Activated CD4-positive, alpha-beta memory T cell treated with anti-CD3 and anti-CD28 coated beads for 36 hours (primary cell): ENCODE measurements around the gene MARK2. TPM values are rescaled to one million over a fixed set of nuclear protein-coding genes. Genes with fewer than 3 reads are reported as not detected.

ENCODE experiments used
- CTCF ChIA-PET: fragments of 350-600 bp; sonication (Branson Sonifier 250); formaldehyde crosslinking; loops from one replicate; lab custom pipeline; 2021; ENCODE audit warnings: antibody characterized with exemption, inconsistent platforms; lab: Charles Lee
- POLR2A ChIA-PET: fragments of 350-600 bp; sonication (Branson Sonifier 250); formaldehyde crosslinking; loops from one replicate; lab custom pipeline; 2021; ENCODE audit warnings: antibody characterized with exemption; lab: Charles Lee
- DNase-seq: peaks from one replicate; pipeline ENCODE4 v3.0.0-alpha.2; 2020
- H3K27ac Mint-ChIP-seq: one replicate; pipeline ENCODE4 v1.8.0; 2021; ENCODE audit warnings: mixed read lengths
- H3K27me3 Mint-ChIP-seq: one replicate; pipeline ENCODE4 v1.8.0; 2021; ENCODE audit warnings: mixed read lengths
- H3K36me3 Mint-ChIP-seq: one replicate; pipeline ENCODE4 v1.8.0; 2021; ENCODE audit warnings: mixed read lengths
- H3K4me1 Mint-ChIP-seq: one replicate; pipeline ENCODE4 v1.8.0; 2021; ENCODE audit warnings: low read depth, mixed read lengths
- H3K4me3 Mint-ChIP-seq: one replicate; pipeline ENCODE4 v1.8.0; 2021; ENCODE audit warnings: mild to moderate bottlenecking, mixed read lengths
- H3K9me3 Mint-ChIP-seq: one replicate; pipeline ENCODE4 v1.8.0; 2021; ENCODE audit warnings: mixed read lengths
- intact Hi-C: fragments of 100-400 bp; cut with micrococcal nuclease; formaldehyde crosslinking; loops from one replicate; pipeline ENCODE4 v1.15.1; 2023
- total RNA-seq, 2 experiments: library from RNA; stranded (reverse); gene quantifications; one replicate each; pipeline ENCODE4 v1.2.3, GENCODE V29; 2021

MARK2 gene
- total RNA-seq, 2 experiments from 2014 or later: 20.0 to 29.0 TPM

DNA sequence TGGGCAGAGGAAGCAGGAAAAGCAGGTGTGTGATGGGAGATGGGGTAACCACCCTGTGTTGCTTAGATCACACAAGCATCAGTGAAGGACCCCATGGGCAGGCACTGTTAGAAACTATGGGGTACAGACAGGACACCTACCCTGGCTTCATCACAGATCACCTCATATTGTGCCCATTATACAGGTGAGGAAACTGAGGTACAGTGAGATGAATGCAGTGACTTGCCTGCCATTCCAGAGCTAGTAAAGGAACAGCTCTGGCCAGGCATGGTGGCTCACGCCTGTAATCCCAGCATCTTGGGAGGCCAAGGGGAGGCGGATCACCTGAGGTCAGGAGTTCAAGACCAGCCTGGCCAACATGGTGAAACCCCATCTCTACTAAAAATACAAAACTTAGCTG is 5.9 kb upstream of the MARK2 start:
- no peak for DNase-seq

DNA sequence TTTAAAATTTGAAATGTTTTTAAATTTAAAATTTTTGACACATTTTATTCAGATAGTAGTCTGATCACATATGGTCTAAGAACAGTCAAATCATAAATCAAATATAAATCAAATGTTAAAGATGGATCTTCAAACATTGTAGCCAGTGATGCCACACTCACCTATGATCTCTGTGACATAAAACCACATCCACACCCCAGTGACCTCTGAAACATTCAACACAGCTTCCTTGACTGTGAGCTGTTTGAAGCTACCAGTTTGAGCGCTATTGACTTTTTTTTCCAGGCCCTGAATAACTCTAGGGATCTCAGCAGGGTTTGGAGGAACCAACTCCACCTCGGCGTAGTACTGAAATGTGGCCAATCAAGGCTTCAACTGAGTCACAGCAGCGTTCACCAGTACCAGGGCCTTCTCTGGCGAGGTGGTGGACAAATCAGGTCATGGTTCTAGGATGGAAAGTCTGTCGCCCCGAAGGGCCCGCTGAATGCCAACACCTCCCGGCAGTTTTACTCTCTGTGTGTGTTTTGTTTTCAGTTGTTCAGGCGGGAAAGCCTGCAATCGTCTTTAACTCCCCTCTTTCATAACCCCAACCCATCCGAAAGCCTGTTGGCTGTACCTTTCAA is 4.3 kb upstream of the MARK2 start:
- Mint-ChIP-seq H3K9me3 (no peaks in the 10 kb centered on the region), H3K4me3 (no peak overlapping the region), H3K27me3 (no peaks in the 10 kb centered on the region), H3K27ac (no peak overlapping the region), H3K36me3 (no peaks in the 10 kb centered on the region), H3K4me1 (peaks cover 12% of the 10 kb centered on the region)
- intact Hi-C loops: loop anchor here (5.0 kb wide), 1 partner anchor 152 kb away; the partner anchor contains the start of gene RTN3
- ChIA-PET CTCF (interaction anchor here (1.0 to 5.8 kb wide), 7 partner anchors 9 to 140 kb away, joined by 3 to 197 read pairs (median 5); partner anchors contain the start of gene COX8A), POLR2A (no interaction called here)
- no peak for DNase-seq

More for the DNA sequence above, 5.9 kb upstream of the MARK2 start:
- no peak overlapping the region for H3K27ac Mint-ChIP-seq
- no peaks in the 10 kb centered on the region for H3K27me3 Mint-ChIP-seq
- ChIA-PET POLR2A (no interaction called here), CTCF (interaction anchor here (0.7 kb wide), 1 partner anchor 309 kb away, joined by 3 read pairs; no protein-coding TSS in a partner anchor)
- intact Hi-C loops: no loop called here
- peaks cover 9% of the 10 kb centered on the region for H3K4me1 Mint-ChIP-seq
- no peaks in the 10 kb centered on the region for H3K9me3 Mint-ChIP-seq
- H3K36me3 Mint-ChIP-seq: no peaks in the 10 kb centered on the region
- H3K4me3 Mint-ChIP-seq: no peak overlapping the region

DNA sequence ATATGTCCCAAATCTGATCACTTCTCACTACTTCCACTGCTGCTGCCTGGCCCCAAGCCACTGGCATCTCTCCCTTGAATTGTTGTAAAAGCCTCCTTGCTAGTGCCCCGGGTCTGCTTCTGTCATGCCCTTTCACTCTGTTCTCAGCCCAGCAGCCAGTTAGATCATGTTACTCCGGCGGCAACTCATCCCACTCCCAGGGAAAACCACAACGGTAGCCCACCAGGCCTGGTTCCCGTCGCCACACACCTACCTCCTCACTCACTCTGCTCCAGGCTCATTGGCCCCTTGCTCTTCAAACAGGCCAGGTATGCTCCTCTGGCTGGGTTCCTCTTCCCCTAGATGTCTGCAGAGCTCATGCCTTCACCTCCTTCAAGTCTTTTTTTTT is 3.8 kb upstream of the MARK2 start:
- Mint-ChIP-seq H3K36me3 (no peaks in the 10 kb centered on the region), H3K27ac (no peak overlapping the region), H3K9me3 (no peaks in the 10 kb centered on the region), H3K27me3 (no peaks in the 10 kb centered on the region), H3K4me3 (no peak overlapping the region), H3K4me1 (peaks cover 12% of the 10 kb centered on the region)
- intact Hi-C loops: loop anchor here (5.0 kb wide), 1 partner anchor 153 kb away; the partner anchor contains the start of gene RTN3
- ChIA-PET CTCF (interaction anchor here (1.0 to 5.8 kb wide), 8 partner anchors 9 to 317 kb away, joined by 3 to 197 read pairs (median 13); partner anchors contain the start of genes COX8A and RCOR2), POLR2A (no interaction called here)
- no peak for DNase-seq

DNA sequence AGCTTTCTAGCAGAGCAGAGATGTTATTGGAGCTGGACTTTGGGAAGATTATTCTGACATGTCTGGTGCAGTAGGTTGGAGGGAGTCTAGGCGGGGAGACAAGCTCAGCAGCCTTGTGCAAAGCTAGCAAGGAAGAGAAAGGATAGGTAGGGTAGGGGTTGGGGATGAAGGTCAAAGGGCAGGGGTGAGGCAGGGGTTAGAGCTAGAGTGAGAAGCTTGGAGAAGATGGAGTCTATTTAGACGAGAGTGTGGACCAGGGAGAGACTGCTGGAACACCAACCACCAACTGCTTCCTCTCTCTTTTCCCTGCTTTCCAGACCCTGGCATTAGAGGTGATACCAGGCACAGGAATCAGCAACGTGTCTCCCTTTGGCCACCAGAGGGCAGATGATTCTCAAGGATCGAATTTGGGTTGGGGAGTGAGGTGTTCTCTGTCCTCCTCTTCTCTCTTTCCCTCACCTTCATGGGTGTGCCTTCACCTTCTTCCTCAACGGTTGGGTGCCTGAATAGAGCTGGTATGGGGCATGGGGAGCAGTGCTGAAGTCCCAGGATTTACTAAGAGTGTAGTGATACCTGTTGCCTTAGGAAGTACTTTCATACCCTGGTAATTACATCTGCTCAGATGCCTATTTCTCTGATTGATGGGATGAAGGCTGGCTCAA is 1.8 kb upstream of the MARK2 start:
- POLR2A ChIA-PET: interaction anchor here (0.6 to 1.4 kb wide), 3 partner anchors 32 to 69 kb away, joined by 3 to 4 read pairs (median 3); no protein-coding TSS in a partner anchor
- intact Hi-C loops: loop anchor here (1.0 to 5.0 kb wide), 6 partner anchors 69 to 311 kb away; partner anchors contain the start of gene RTN3
- CTCF ChIA-PET: interaction anchor here (0.6 to 5.8 kb wide), 42 partner anchors 11 to 357 kb away, joined by 3 to 197 read pairs (median 6); partner anchors contain the start of genes COX8A, NAA40, RCOR2 and ZFTA
- DNase-seq: peak; percentile 83
- Mint-ChIP-seq H3K4me3 (no peak overlapping the region), H3K27ac (peak overlapping the region; percentile 77), H3K9me3 (no peaks in the 10 kb centered on the region), H3K36me3 (no peaks in the 10 kb centered on the region), H3K4me1 (peaks cover 30% of the 10 kb centered on the region), H3K27me3 (no peaks in the 10 kb centered on the region)

DNA sequence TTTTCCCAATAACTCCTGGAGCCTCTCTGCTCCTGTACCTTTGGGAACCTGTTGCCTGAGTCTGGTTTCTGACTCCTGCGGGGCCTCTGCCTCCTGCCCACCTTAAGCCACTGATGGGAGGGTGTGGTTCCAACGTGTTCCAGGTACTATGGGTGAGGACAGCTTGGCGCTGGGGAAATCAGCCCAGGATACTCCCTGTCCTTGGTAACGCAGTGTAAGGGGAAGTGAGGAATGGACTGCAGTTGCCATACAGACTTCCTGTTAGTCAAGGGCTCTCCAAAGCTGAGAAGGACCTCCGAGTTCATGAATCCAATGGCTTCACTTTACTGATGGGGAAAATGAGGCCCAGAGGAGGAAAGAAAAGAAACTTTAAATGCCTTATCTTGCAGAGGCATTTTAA is 1.2 kb upstream of the MARK2 start:
- ChIA-PET CTCF (interaction anchor here (0.6 to 5.8 kb wide), 39 partner anchors 18 to 358 kb away, joined by 3 to 197 read pairs (median 5); partner anchors contain the start of genes COX8A, NAA40, RCOR2 and ZFTA), POLR2A (interaction anchor here (0.6 to 1.4 kb wide), 4 partner anchors 31 to 137 kb away, joined by 3 to 4 read pairs (median 4); partner anchors contain the start of gene COX8A)
- Mint-ChIP-seq H3K27ac (peak overlapping the region; percentile 77), H3K36me3 (peaks cover 2% of the 10 kb centered on the region), H3K4me1 (peaks cover 35% of the 10 kb centered on the region), H3K9me3 (no peaks in the 10 kb centered on the region), H3K27me3 (no peaks in the 10 kb centered on the region), H3K4me3 (peak overlapping the region; percentile 77)
- intact Hi-C loops: loop anchor here (1.0 to 5.0 kb wide), 9 partner anchors 51 to 311 kb away; partner anchors contain the start of genes COX8A, NAA40 and RTN3
- no peak for DNase-seq

DNA sequence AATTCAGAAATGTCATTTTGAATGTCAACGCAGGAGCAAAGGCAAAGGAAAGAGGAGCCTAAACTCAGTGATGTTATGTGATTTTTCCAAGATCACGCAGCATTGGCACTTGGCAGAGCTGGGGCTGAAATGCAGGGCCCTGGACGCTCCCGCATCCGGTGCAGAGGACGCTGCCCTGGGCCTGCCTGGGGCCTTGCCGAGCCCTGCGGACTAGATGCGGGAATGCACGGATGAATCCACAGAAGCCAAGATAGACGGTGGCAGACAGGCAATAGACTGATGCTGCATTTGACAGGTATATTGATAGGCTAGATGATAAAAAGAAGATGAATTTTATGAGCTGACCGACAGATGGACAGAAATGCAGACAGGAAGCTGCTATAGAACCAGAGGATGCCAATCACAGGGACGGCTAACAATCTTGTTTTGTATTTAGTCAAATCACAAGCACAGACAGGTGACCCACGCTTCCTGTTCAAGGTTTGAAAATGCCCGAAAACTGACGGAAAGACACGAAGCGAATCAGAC is 696 bp upstream of the MARK2 start:
- Mint-ChIP-seq H3K36me3 (peaks cover 6% of the 10 kb centered on the region), H3K27me3 (no peaks in the 10 kb centered on the region), H3K4me1 (peaks cover 40% of the 10 kb centered on the region), H3K4me3 (peak overlapping the region; percentile 77), H3K27ac (peak overlapping the region; percentile 77), H3K9me3 (no peaks in the 10 kb centered on the region)
- ChIA-PET POLR2A (interaction anchor here (0.7 to 1.4 kb wide), 4 partner anchors 50 to 136 kb away, joined by 3 to 4 read pairs (median 4); partner anchors contain the start of genes COX8A and NAA40), CTCF (interaction anchor here (0.6 to 5.8 kb wide), 36 partner anchors 10 to 403 kb away, joined by 3 to 197 read pairs (median 5); partner anchors contain the start of genes COX8A, NAA40, RCOR2 and ZFTA)
- intact Hi-C loops: loop anchor here (1.0 to 5.0 kb wide), 4 partner anchors 50 to 156 kb away; partner anchors contain the start of genes COX8A, NAA40 and RTN3
- no peak for DNase-seq

DNA sequence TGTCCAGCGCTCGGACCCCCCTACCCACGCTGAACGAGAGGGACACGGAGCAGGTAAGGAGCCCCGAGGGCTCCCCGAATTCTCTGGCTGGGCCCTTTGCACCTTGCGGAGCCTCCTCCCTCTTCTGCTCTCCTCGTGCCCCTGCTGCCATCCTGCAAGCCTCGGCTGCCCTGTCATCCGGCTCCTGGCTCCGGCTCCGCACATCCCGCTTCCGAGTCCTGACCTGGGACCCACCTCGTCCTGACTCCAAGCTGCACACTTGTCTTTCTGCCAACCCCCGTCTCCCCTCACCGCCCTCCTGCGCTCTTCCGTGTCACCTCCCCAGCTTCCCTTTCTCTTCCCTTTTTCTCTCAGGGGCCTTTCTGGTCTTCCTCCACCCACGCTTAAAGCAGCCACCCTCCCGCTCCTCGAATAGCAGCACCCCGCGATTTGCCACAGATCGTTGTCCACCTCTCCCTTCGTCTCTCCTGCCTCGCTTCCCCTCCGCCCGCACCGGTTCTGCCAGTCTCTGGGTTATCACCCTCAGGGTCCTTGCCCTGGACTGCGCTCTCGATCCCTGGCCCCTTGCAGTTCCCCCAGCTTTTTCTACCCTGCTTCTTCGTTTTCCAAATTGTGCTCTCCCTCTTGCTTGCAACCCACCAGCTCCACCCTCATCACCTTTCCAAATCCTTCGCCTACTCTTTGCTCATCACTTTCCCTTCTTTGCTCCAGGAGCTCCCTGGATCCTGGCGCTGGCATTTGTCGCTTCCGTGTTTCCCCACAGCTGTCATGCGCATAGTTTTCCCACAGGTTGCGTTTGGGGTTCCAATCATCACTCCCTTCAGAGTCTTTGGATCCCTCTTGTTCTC is 822 bp downstream of the MARK2 start:
- Mint-ChIP-seq H3K36me3 (peaks cover 10% of the 10 kb centered on the region), H3K4me1 (peaks cover 50% of the 10 kb centered on the region), H3K27me3 (no peaks in the 10 kb centered on the region), H3K4me3 (peak overlapping the region; percentile 89), H3K9me3 (no peaks in the 10 kb centered on the region), H3K27ac (peak overlapping the region; percentile 81)
- ChIA-PET CTCF (interaction anchor here (0.9 to 5.8 kb wide), 5 partner anchors 8 to 108 kb away, joined by 4 to 197 read pairs (median 26); no protein-coding TSS in a partner anchor), POLR2A (interaction anchor here (1.2 kb wide), 1 partner anchor 22 kb away, joined by 3 read pairs; no protein-coding TSS in a partner anchor)
- intact Hi-C loops: loop anchor here (1.0 to 5.0 kb wide), 3 partner anchors 27 to 157 kb away; partner anchors contain the start of gene RTN3
- DNase-seq: peak; percentile 50

DNA sequence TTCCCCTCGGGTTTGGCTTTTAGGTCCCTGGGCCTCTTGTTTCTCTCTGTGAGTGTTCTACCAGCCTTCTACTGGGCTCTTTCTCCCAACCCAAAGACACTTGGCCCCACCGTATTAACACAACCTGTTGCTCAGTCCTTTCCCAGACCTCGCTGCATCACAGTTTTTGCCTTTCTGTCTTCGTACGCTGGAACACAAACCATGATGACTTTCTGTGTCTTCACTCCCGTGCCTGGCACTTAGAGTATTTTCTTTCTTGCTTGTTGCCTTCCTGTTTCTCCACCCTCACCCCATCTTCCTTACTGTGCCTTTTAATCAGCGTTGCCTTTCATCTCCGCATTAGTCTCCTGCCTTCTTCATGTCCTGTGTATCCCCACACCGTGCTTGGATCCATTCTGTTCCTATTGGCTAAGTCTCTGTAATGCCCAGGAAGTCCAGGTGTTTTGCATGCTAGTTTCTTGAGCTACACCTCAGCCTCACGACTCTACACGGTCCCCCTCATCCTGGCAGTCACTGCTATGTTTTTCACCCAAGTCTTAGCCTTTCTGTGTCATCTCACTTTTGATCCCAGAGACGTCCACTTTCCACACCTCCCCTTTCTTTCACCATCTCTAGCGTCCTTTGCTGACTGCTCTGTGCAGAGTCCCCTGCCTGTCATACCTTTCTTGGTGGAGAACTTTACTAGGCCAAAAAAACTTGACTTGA is 1.6 kb downstream of the MARK2 start:
- H3K4me1 Mint-ChIP-seq: peaks cover 58% of the 10 kb centered on the region
- H3K9me3 Mint-ChIP-seq: no peaks in the 10 kb centered on the region
- ChIA-PET POLR2A (interaction anchor here (1.2 kb wide), 1 partner anchor 21 kb away, joined by 3 read pairs; no protein-coding TSS in a partner anchor), CTCF (interaction anchor here (0.9 to 5.8 kb wide), 4 partner anchors 27 to 107 kb away, joined by 5 to 197 read pairs (median 35); no protein-coding TSS in a partner anchor)
- no peaks in the 10 kb centered on the region for H3K27me3 Mint-ChIP-seq
- intact Hi-C loops: loop anchor here (1.0 kb wide), 3 partner anchors 11 to 30 kb away; no protein-coding TSS in a partner anchor
- peak; percentile 15 for DNase-seq
- peak overlapping the region; percentile 89 for H3K4me3 Mint-ChIP-seq
- H3K27ac Mint-ChIP-seq: peak overlapping the region; percentile 81
- peaks cover 10% of the 10 kb centered on the region for H3K36me3 Mint-ChIP-seq

DNA sequence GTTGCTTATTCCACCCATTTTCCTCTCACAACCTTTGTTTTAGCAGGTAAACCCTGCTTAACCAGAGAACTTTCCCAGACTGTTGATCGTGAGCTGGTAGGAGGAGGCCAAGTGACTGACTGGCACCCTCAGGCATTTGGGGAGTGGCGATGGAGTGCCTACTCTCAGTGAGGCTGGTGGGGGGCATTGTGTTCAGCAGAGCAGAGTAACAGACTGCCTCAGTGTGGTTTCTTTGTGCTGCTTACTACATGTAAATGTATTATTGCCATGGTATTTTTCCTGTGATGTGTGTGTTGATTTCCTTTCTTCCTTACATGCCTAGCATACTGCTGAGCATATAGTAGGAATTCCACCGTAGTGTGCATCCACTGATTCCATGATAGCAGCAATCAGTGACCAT is 2.6 kb downstream of the MARK2 start:
- H3K4me1 Mint-ChIP-seq: peaks cover 63% of the 10 kb centered on the region
- peaks cover 12% of the 10 kb centered on the region for H3K36me3 Mint-ChIP-seq
- DNase-seq: no peak
- POLR2A ChIA-PET: no interaction called here
- intact Hi-C loops: loop anchor here (1.0 kb wide), 1 partner anchor 10 kb away; no protein-coding TSS in a partner anchor
- CTCF ChIA-PET: interaction anchor here (1.8 kb wide), 1 partner anchor 46 kb away, joined by 5 read pairs; no protein-coding TSS in a partner anchor
- H3K9me3 Mint-ChIP-seq: no peaks in the 10 kb centered on the region
- H3K27ac Mint-ChIP-seq: no peak overlapping the region
- no peaks in the 10 kb centered on the region for H3K27me3 Mint-ChIP-seq
- H3K4me3 Mint-ChIP-seq: peak overlapping the region; percentile 89

DNA sequence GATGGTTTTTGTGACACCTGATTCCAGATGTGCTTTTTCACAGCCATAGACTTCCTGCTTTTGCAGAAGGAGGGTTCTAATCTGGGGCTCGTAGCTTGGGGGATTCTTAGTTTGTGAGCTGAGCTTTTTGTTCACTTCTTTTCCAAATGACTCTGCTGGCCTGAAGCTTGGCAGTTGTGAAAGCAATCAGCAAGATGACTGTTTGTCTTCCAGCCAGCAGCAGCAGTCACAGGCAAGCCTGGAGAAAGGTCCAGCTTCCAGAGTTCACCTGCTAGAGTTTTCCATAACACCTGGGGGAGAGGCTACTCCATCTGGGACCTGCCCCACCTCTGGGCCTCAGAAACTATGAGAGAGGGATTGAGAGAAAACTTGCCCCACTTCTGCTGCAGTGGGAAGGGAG is 4.1 kb downstream of the MARK2 start:
- peaks cover 12% of the 10 kb centered on the region for H3K36me3 Mint-ChIP-seq
- no peak for DNase-seq
- no peaks in the 10 kb centered on the region for H3K27me3 Mint-ChIP-seq
- POLR2A ChIA-PET: interaction anchor here (0.6 kb wide), 2 partner anchors 45 to 209 kb away, joined by 3 to 4 read pairs; no protein-coding TSS in a partner anchor
- H3K4me1 Mint-ChIP-seq: peaks cover 65% of the 10 kb centered on the region
- CTCF ChIA-PET: interaction anchor here (0.9 to 1.5 kb wide), 2 partner anchors 8 to 79 kb away, joined by 3 read pairs; no protein-coding TSS in a partner anchor
- no peaks in the 10 kb centered on the region for H3K9me3 Mint-ChIP-seq
- H3K4me3 Mint-ChIP-seq: no peak overlapping the region
- intact Hi-C loops: no loop called here
- H3K27ac Mint-ChIP-seq: no peak overlapping the region
